GM11168 (cell line): ENCODE data around the gene ADNP2.
"Not testable (repeated sequence)": the region's sequence is repeated elsewhere in the genome, so short reads cannot be mapped to it uniquely, and the experiment has no call there.

Experiments
- in situ Hi-C: fragments of 300-500 bp; cut with MboI; formaldehyde crosslinking; loops from one replicate; pipeline ENCODE4 v1.12.0; 2022; ENCODE audit warnings: low sequenced_read_pairs; ENCODE audit not compliant: unreplicated experiment

The ADNP2 gene

GRCh38 chr18:80140455-80140985 is 31.5 kb downstream of the ADNP2 start:
- in situ Hi-C loops: no loop called here

GRCh38 chr18:80143881-80144280 is 34.8 kb downstream of the ADNP2 start:
- in situ Hi-C loops: no loop called here

- in situ Hi-C loops: no loop called here
Observed at GRCh38 chr18:80145196-80145804, 36.2 kb downstream of the ADNP2 start.

DNA sequence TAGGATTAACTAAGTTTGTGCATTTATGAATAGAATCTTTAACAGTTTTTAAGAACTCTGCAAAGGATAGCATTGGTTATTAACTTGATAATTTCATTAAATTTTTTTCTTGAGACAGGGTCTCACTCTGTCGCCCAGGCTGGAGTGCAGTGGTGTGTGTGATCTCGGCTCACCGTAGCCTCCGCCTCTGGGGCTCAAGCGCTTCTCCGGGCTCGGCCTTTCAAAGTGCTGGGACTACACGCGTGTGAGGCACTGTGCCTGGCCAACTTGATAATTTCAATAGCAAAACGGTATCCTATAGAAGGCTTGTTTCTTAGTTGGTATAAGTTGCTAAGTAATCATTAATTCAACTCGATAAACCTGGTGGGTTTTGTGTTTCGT is 38.0 kb downstream of the ADNP2 start:
- in situ Hi-C loops: no loop called here

- in situ Hi-C loops: no loop called here
Observed at GRCh38 chr18:80147418-80148325, 38.6 kb downstream of the ADNP2 start.

DNA sequence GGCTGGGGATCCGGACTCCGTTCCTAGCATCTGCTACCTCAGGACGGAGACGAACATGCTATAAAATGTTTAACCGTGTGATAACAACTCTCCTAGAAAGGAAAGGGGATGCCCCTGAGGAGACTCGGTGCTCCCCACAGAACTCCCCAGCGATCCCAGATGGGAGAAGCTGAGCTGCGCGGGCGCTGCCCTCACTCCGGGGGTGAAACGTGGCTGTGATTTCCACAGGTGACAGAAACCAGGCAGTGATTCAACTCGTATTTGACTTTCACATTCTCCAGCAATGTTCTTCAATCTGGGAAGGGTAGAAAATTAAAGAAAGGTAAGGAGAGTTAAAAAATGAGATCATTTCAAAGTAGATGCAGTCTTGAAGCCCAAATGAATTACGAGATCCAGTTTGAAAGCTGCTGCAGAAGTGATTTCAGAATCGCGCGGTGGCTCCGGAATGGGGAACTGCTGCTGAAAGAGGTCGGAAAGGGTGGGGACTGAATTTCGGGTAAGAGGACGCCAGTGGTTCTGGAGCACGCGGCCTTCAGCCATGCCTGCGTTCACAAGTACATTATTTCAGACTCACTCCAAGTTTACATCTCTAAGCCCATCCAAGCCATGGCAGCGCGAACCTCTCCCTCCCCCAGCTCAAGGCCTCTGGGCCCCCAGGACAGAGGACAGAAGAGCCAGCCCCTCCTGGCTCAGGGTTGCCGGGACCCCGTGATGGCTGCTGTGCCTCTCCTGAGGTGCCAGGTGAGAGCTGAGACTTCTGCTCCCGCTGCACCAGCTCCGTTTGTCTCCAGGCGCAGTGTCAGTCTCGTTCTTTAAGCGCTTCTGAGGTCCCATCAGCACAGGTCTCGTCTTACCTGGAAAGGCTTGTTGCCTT is 39.5 kb downstream of the ADNP2 start:
- in situ Hi-C loops: no loop called here

DNA sequence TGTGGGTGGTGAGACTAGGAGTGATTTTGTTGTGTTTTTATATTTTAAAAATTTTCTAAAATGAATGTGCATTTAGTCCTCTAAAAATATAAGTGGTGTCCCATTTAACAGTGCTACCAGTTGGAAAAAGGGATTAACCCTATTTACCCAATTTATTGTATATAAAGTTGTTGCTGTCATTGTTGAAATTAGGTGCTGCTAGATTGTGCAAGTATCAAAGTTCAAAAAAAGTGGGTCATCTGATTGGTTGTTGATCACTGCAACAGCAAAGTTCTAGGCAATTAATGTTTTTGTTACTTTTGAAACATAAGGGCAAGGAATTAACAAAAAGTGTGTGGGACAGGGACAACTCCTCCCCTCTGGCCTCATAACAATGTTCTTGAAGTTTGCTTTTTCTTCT is 40.6 kb downstream of the ADNP2 start:
- in situ Hi-C loops: no loop called here

GRCh38 chr18:80154293-80154692 is 45.2 kb downstream of the ADNP2 start:
- in situ Hi-C loops: no loop called here

DNA sequence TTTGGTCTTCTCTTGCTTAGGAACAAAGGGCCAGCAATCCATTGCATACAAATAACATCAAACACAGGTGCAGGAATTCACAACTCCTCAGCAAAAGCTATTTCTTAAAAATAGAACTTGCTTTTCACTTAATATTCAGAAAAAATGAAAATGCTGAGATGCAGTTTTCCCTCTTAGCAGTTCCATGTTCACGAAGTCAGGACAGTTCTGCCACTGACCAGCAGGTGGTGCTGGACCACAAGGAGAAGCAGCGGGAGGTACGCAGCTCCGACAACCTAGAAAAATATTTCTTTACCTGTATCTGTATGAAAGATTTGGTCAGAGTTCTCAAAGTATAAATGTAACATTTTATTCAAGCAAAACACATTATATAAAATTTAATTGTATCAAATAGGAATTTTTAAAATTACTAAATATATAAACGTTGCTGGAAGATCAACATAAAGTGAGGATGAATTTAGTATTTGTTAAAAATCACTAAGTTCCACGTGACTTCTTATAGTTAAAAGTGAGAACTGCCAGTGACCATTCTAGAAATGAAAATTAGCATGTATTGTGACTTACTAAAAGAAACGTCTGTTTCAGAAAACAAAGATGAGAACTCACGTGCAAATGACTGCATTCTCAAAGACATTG is 48.8 kb downstream of the ADNP2 start:
- in situ Hi-C loops: no loop called here

- in situ Hi-C loops: no loop called here
Observed at GRCh38 chr18:80158365-80158764, 49.3 kb downstream of the ADNP2 start.

- in situ Hi-C loops: no loop called here
Observed at GRCh38 chr18:80159713-80160636, 50.9 kb downstream of the ADNP2 start.

DNA sequence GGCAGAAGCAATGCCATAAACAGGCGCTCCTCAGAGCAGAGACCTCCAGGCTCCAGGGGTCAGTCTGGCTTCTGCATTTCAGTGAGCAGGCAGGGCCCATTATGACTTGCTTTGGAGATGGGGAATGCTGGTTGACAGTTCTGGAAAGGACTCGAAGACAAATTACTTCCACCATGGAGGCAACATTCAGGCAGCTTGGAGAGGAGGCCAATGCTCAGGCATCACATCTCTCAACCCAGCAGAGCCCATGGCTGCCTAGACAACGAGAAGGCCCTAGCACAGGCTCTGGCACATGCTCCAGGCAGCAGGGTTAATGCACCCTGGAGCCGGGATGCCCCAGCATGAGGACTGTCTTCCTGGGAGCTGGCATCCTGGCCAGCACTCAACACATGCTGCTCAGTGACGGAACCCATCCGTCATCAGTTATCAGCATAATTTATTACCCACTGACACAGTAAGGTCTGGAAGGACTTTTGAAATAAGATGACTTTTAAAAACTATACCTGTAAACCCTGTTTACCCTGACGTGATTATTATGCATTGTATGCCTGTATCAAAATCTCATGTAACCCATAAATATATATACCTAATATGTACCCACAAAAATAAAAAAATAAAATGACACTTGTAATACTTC is 52.8 kb downstream of the ADNP2 start:
- in situ Hi-C loops: no loop called here

GRCh38 chr18:80163183-80163582 is 54.1 kb downstream of the ADNP2 start:
- in situ Hi-C loops: no loop called here

- in situ Hi-C loops: not testable (repeated sequence)
Observed at GRCh38 chr18:80164727-80165355, 55.8 kb downstream of the ADNP2 start.

DNA sequence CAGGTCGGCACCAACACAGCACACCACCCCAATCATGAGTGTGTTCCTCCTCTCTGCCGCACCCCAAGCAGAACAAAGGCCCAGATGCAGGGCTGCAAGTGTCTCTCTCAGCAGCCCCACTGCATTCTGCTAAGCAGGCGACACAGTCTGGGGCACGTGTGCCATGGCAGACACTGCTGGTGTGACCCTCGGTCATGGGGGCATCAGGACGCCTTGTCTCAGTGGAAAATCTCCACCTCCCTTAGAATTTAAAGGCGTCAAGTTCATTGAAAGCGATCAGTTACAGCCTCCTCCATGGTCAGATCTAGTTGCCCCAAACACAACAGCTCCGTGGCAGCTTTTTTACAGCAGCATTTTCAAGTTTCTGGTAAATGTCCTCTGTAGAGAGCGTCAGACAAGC is 57.2 kb downstream of the ADNP2 start:
- in situ Hi-C loops: no loop called here

DNA sequence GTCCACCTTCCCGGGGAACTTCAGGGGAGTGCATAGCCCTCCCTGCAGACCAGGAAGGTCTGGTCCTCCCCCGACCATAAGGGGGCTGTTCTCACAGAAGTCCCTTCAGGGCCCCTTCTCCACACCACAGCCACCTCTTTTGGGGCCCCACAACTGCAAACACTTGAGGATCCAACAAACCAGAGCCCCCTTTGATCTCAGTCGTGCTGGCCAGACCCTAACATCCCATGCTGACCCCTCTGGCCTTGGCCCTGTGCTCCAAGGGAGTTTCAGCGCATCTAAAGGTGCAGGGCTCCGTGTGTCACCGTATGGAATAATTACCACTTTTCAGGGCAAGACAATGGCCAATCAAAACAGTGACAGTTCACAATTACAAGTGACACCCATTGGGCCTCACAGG is 57.7 kb downstream of the ADNP2 start:
- in situ Hi-C loops: no loop called here

DNA sequence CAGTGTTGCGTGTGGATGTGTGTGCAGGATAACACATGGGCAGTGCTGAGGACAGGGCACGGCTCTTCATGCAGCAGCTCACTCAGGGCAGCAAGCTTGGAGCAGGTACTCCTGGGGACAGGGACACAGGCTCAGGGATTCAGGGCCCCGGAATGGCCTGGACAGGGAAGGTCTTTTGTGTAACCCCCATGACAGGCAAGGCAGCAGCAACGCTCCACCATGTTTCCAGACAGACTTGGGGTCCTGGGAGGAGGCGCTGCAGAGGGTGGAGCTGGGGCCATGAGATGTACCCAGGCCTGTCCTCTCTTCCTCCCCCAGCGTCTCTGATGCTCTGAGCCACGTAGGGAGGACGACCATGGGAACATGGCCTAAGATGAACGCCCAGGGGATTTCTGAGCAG is 58.3 kb downstream of the ADNP2 start:
- in situ Hi-C loops: no loop called here

- in situ Hi-C loops: no loop called here
Observed at GRCh38 chr18:80167931-80168330, 58.9 kb downstream of the ADNP2 start.
